GM21381 (cell line): ENCODE measurements around the gene INPP5J.
"Not testable (repeated sequence)": the region's sequence is repeated elsewhere in the genome, so short reads cannot be mapped to it uniquely, and the experiment has no call there.

ENCODE experiments used
- ATAC-seq: cut with Tn5 transposase; IDR thresholded peaks from one replicate; pipeline ENCODE4 v1.9.1; 2021; ENCODE audit warnings: mild to moderate bottlenecking, moderate library complexity; ENCODE audit not compliant: unreplicated experiment

The INPP5J gene, protein sequence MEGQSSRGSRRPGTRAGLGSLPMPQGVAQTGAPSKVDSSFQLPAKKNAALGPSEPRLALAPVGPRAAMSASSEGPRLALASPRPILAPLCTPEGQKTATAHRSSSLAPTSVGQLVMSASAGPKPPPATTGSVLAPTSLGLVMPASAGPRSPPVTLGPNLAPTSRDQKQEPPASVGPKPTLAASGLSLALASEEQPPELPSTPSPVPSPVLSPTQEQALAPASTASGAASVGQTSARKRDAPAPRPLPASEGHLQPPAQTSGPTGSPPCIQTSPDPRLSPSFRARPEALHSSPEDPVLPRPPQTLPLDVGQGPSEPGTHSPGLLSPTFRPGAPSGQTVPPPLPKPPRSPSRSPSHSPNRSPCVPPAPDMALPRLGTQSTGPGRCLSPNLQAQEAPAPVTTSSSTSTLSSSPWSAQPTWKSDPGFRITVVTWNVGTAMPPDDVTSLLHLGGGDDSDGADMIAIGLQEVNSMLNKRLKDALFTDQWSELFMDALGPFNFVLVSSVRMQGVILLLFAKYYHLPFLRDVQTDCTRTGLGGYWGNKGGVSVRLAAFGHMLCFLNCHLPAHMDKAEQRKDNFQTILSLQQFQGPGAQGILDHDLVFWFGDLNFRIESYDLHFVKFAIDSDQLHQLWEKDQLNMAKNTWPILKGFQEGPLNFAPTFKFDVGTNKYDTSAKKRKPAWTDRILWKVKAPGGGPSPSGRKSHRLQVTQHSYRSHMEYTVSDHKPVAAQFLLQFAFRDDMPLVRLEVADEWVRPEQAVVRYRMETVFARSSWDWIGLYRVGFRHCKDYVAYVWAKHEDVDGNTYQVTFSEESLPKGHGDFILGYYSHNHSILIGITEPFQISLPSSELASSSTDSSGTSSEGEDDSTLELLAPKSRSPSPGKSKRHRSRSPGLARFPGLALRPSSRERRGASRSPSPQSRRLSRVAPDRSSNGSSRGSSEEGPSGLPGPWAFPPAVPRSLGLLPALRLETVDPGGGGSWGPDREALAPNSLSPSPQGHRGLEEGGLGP

DNA sequence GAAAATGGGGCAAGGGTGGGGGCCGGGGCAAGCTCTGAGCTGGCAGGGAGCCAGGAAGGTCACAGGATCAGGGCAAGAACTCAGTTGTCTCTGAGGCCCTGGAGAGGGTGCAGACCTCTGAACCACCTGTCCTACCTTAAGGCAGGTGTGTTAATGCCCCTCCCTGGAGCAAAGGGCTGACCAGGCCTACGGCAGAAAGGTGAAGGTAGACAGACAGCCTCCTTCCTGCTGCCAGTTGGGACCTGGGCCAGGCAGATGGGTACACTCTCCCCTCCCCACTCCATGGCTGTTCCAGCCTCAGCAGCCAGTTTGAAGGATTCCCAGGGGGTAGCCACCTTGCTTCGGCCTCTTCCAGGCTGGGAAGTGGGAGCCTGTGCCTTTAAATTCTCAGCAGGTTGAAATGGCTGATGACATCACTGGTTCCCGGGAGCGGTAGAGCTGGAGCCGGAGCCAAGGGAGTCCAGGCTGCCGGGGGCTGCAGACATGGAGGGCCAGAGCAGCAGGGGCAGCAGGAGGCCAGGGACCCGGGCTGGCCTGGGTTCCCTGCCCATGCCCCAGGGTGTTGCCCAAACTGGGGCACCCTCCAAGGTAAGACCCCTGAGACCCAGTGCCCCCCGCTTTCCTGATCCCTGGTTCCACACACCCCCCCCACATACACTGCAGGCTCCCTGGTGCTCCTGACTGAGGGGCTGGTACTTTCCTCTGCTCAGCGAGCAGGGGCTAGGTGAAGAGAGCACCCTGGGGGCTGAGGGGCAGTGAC, at the start of gene INPP5J:
Gene INPP5J (plus strand): TSS at position 435 of the 760 bp plus-strand sequence. CDS start 49 bp downstream, at position 484.
- no peak for ATAC-seq

DNA sequence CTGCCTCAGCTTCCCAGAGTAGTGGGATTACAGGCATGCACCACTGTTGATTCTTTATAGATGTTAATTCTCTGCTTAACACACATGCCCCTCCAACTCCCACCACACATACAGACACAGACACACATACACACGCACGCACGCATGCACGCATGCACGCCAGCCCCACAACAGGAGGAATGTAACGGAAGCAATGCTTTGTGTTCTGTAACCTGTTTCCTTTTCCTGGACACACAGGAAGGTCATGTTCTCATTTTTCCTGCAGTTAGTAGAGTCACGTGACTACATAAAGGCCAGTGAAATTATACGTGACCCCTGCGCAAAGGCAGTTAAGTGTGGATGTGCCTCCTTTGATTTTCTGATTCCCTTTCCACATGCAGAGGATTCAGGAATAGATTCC, 49.6 kb upstream of the INPP5J start:
- ATAC-seq, result not testable (repeated sequence)

GRCh38 chr22:31073545-31074145, 49.1 kb upstream of the INPP5J start:
- not testable (repeated sequence) for ATAC-seq

- no peak for ATAC-seq
Observed at GRCh38 chr22:31075961-31076360, 46.8 kb upstream of the INPP5J start.

DNA sequence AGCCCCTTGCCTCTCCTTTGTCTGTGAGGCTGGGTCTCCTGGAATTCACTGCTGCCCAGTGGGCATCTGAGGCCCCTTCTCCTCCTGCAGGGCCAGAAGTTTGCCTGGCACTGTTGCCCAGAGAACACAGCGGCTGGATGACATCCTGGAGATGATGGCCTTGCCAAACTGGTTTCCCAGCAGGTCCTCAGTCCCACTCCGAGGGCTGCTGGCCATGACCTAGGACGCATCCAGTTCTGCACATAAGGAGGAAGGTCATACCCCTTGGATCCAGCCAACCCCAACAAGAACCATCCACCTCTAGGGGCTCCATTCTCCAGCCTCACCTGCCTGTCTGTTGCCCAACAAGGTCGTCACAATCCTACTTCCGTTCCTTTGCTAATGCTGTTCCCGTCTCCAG, 45.1 kb upstream of the INPP5J start:
- no peak for ATAC-seq

DNA sequence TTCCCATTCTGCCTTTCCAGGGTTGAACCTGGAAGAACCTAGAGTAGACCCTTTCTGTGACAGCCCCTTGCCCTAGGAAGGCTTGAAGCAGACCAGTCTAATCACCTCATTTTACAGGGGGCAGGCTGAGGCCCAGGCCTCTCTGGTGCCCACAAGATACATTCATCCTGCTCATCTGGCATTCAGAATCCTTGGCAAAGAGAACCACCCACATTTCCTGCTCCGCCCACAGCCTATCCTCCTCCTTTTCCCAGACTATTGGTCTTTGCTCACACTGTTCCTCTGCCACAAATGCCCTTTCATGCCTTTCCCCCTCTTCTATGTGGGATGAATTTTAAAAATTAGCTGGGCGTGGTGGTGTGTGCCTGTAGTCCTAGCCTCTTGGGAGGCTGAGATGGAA, 44.4 kb upstream of the INPP5J start:
- not testable (repeated sequence) for ATAC-seq

DNA sequence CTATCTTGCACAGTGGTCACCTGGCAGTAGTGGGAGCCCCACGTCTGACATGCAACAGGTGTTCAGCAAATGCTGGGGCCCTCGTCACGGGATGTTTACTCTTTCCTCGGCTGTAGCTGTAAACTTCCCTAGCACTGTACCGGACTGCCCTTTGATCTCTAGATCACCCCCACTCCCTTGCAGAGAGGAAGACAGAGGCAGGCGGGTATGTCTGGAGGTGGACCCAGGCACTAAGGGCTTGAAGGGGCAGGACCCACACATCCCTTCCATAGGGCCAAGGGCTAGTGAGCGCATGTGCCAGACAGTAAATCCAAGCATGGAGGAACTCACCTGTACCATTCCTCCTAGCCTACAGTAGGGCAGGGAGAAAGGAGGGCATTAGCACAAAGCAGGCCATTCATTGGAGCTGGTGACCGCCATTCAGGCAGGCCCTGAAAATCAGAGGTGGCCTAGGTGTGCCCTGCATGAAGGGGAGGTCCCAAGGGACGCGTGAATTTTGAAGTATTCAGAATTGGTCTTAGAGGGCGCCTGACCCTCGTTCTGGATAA, 43.6 kb upstream of the INPP5J start:
- ATAC-seq, result no peak

- no peak for ATAC-seq
Observed at GRCh38 chr22:31080164-31080847, 42.5 kb upstream of the INPP5J start.

DNA sequence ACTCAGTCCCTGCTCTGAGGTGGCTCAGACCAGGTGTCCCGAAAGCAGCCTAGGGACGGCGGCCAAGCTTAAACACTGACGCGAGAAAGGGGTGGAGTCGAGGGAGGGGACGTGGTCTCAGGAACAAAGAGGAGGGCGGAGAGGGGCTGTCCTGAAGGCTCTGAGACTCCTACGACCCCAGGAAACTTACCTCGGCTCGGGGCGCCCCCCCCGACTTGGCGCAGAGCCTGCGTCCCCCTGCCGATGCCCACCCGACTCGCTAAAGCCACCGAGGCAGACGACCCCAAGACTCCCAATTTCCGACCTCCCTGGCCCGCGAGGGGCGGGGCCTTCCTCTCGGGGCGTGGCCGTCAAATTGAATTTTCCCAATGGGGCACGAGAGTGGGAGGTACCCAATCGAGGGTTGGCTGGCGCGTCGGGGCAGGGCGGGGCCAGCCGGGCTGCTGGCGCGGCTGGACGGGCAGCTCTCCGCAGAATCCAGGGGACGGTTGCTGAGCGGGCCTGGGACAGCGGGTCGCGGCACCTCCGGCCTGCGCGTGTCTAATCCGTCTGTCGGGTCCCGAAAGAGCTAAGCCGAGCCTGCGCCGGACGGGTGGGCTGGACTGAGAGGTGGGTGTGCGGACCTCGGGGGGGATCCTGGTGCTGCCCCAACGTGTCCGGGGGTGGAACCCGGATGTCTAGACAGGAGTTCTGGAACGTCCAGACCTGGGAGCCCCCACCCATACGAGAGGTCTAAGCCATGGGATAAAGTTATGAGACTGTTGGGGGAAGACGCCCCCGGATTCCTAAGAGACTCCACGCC, 41.7 kb upstream of the INPP5J start, which contains the start of gene SMTN:
Gene SMTN (plus strand): TSS at position 471 of the 802 bp plus-strand sequence. CDS start 1,941 bp downstream, outside the sequence.
- peak; percentile 45 for ATAC-seq

- ATAC-seq, result no peak
Observed at GRCh38 chr22:31081963-31082605, 40.7 kb upstream of the INPP5J start.

DNA sequence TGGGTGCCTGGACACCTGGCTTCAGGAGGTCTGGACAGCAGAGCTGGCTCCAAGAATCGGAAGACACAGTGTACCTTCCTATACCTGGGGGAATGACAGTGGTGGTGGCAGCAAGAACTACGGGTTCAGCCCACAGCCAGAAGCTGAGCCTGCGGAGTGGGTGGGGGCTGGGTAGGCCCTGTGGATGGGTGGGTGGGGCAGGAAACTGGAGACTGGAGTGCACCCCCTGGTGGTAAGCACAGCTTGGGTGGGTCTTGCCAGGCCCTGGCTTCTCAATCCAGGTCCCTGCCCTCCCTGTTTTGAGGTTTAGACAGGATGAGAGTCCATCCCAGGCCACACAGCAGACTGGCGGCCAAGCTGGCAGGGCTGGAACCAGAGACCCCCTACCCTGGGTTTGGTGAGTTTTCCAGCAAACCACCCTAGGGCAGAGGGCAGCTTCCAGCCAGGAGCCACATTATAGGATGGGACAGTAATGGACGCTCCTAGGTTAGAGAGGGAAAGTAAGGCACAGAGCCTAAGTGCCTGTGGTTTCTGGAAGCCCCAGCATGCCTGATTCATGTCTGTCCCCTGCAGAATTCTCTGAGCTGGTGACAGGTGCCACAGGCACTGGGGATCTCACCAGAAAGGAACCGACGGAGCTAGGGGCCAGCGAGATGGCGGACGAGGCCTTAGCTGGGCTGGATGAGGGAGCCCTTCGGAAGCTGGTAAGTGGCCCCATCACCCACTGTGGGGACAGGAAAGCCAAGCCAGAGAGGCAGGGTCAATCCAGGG, 40.0 kb upstream of the INPP5J start:
- ATAC-seq, result no peak

DNA sequence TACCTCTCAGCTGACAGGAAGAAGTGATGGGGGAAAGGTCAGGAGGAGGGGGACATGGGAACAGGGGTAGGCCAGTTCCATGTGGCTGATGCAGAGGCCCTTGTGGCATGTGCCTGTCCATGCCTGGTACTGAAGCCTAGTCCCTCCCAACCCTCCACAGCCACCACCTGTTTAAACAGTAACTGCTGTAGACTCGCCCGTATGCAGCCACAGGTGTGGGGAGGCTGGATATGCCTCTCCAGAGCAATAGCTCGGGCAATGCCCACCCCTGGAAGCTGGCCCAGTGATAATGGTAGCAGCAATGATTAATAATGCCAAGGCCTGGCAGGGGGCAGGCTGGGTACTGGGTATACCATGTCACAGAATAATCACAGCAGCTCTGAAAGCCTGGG, 39.4 kb upstream of the INPP5J start:
- no peak for ATAC-seq

- no peak for ATAC-seq
Observed at GRCh38 chr22:31083923-31084810, 38.6 kb upstream of the INPP5J start.

DNA sequence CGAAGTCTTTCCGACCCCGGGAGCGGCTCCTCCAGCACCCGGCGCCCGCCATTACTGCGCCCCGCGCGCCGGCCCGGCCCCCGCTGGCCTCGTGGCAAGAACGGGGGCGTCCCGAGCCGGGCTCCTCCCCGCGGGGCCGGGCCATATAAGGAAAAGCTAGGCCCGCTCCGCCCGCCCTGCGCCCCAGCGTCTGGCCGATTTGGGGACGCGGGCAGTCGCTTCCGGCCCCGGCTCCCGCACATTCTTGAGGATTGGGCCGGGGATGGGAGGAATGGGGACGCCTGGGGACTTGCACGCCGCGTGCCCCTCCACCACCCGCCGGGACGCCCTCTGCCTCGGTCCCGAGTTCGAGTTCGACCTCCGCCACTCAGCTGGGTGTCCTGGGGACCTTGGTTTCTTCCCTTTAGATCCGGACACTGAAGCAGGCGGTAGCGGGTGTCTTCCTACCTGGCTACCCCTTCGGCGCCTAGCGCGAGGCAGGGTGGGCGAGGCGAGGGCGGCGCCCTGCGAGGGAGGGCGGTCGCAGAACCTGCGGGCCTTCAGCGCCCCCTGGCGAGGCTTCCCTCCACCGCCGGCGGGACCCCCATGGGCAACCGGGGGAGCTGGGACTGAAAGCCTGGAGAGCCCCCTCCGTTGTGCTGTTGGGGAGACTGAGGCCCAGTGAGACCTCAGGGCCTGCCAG, 37.8 kb upstream of the INPP5J start:
- peak; percentile 61 for ATAC-seq

DNA sequence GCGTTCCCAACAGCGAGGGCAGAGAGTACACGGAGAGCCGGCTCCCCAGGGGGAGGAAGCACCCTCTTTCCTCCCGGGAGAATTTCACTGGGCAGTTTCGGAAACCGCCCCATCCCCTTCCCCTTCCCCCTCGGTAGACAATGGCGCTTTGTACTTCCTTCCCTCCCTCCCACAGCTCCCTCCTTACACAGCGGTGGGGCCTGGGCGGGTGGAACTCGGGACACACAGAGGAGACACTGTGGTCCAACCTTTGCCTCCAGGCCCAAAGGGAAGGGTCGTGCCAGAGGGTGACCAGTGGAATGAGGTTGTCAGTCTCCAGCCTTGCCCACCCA, 37.3 kb upstream of the INPP5J start:
- no peak for ATAC-seq

GRCh38 chr22:31085928-31086327, 36.8 kb upstream of the INPP5J start:
- no peak for ATAC-seq
